Right atrium auricular region (tissue), 2 donors: Measurements from ENCODE around the gene CTCFL. TPM values are rescaled to one million over a fixed set of nuclear protein-coding genes. Genes with fewer than 3 reads are reported as not detected.

Experiments used
- DNase-seq: peaks from one replicate; pipeline ENCODE4 v3.0.0-alpha.2; 2019; ENCODE audit warnings: low spot score
- H3K27ac ChIP-seq, 2 donors: fragments of 200-600 bp; sonication (generic); 1 replicate in 1 of 2; 2 replicates in 1 of 2; pipeline ENCODE4 v1.5.1; 2016 to 2019
- H3K27me3 ChIP-seq, 2 donors: fragments of 200-600 bp; sonication (generic); one replicate each; pipeline versions ENCODE4 v1.5.1 to v1.6.0; 2017 to 2019
- H3K36me3 ChIP-seq: fragments of 200-600 bp; sonication (generic); one replicate; pipeline ENCODE4 v1.5.1; 2016
- H3K4me1 ChIP-seq, 2 donors: fragments of 200-600 bp; sonication (generic); one replicate each; pipeline versions ENCODE4 v1.5.1 to v1.6.0; 2017 to 2019
- H3K4me3 ChIP-seq, 2 donors: fragments of 200-600 bp; sonication (generic); 1 replicate in 1 of 2; 2 replicates in 1 of 2; pipeline ENCODE4 v1.5.1; 2017 to 2019; ENCODE audit warnings: mild to moderate bottlenecking in 1 of 2, moderate library complexity in 1 of 2
- H3K9me3 ChIP-seq, 2 donors: fragments of 200-600 bp; sonication (generic); one replicate each; pipeline ENCODE4 v1.5.1; 2019
- CTCF ChIP-seq, 2 donors: fragments of 200-600 bp; sonication (generic); IDR thresholded peaks; one replicate each; pipeline ENCODE4 v1.5.1; 2019; ENCODE audit warnings: antibody characterized with exemption in 2 of 2
- total RNA-seq, 2 donors: library from RNA; depleted of rRNA; stranded (reverse); fragments of >200 nt; gene quantifications; one replicate each; pipeline ENCODE4 v1.1.0, GENCODE V29; 2016

Gene CTCFL
- total RNA-seq, 2 donors from 2014 or later: not detected

GRCh38 chr20:57557926-57558613 is 33.1 kb upstream of the CTCFL start:
- TF ChIP-seq CTCF (IDR thresholded peaks at IDR 0.05): no peak
- H3K9me3 ChIP-seq: no peaks in the 10 kb centered on the region
- H3K27me3 ChIP-seq: no peaks in the 10 kb centered on the region
- no peaks in the 10 kb centered on the region for H3K4me1 ChIP-seq
- H3K27ac ChIP-seq: no peak overlapping the region
- no peaks in the 10 kb centered on the region for H3K36me3 ChIP-seq
- H3K4me3 ChIP-seq: no peak overlapping the region
- DNase-seq: no peak

GRCh38 chr20:57556980-57557274 is 32.0 kb upstream of the CTCFL start:
- no peaks in the 10 kb centered on the region for H3K27me3 ChIP-seq
- no peaks in the 10 kb centered on the region for H3K36me3 ChIP-seq
- H3K4me1 ChIP-seq: no peaks in the 10 kb centered on the region
- no peak for TF ChIP-seq CTCF (IDR thresholded peaks at IDR 0.05)
- no peak overlapping the region for H3K27ac ChIP-seq
- no peak overlapping the region for H3K4me3 ChIP-seq
- H3K9me3 ChIP-seq: no peaks in the 10 kb centered on the region
- no peak for DNase-seq

GRCh38 chr20:57555457-57556184 is 30.7 kb upstream of the CTCFL start:
- no peaks in the 10 kb centered on the region for H3K36me3 ChIP-seq
- no peak for TF ChIP-seq CTCF (IDR thresholded peaks at IDR 0.05)
- H3K27ac ChIP-seq: no peak overlapping the region
- DNase-seq: no peak
- no peaks in the 10 kb centered on the region for H3K9me3 ChIP-seq
- H3K4me3 ChIP-seq: no peak overlapping the region
- no peaks in the 10 kb centered on the region for H3K4me1 ChIP-seq
- no peaks in the 10 kb centered on the region for H3K27me3 ChIP-seq

- Histone ChIP-seq H3K36me3 (no peaks in the 10 kb centered on the region), H3K4me3 (no peak overlapping the region), H3K27me3 (no peaks in the 10 kb centered on the region), H3K4me1 (no peaks in the 10 kb centered on the region), H3K27ac (no peak overlapping the region), H3K9me3 (no peaks in the 10 kb centered on the region)
- no peak for DNase-seq
- TF ChIP-seq CTCF (IDR thresholded peaks at IDR 0.05): no peak
These were observed 28.6 kb upstream of the CTCFL start for GRCh38 chr20:57553376-57554018.

GRCh38 chr20:57552471-57552870 is 27.5 kb upstream of the CTCFL start:
- no peak overlapping the region for H3K4me3 ChIP-seq
- DNase-seq: no peak
- H3K27ac ChIP-seq: no peak overlapping the region
- H3K36me3 ChIP-seq: no peaks in the 10 kb centered on the region
- H3K4me1 ChIP-seq: no peaks in the 10 kb centered on the region
- H3K27me3 ChIP-seq: no peaks in the 10 kb centered on the region
- TF ChIP-seq CTCF (IDR thresholded peaks at IDR 0.05): no peak
- H3K9me3 ChIP-seq: no peaks in the 10 kb centered on the region
